GM21360 (cell line): Measurements from ENCODE around the gene NKPD1.

ENCODE experiments used
- ATAC-seq: cut with Tn5 transposase; IDR thresholded peaks from one replicate; pipeline ENCODE4 v1.9.1; 2021; ENCODE audit warnings: mild to moderate bottlenecking, moderate library complexity; ENCODE audit not compliant: unreplicated experiment

The NKPD1 gene

GRCh38 chr19:45156011-45156630 is 4.7 kb downstream of the NKPD1 start:
- ATAC-seq, result no peak

DNA sequence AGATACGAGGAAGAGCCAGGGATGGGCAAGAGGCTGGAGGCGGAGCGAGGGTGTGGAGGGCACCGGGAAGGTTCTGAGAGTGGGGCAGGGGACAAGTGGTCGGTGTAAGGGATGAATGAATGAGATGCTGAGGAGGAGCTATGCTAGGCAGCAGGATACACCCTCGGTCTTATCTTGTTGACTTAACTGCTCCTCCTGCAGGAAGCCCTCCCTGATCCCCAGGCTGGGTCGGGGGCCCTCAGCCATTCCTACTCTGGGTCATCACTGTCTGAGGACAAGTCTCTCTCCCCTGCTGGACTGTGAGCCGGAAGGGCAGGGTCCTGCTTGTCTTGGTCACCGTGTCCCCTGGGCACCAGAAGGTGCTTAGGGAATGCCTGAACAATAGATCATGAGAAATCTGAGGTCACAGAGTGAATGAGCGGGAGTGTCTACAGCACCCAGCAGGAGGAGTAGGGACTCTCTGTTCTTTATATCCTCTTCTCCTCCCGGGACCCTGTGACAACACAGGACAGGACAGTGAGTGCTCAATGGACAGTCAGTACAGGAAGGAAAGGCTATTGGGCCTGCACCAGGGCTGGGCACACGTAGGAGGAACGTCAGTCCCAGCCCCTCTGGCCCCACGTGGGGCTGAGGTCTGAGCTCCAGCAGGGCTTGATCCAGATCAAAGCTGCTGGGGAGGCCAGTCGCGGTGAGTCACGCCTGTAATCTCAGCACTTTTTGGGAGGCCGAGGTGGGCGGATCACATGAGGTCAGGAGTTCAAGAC is 6.5 kb downstream of the NKPD1 start:
- ATAC-seq, result no peak

DNA sequence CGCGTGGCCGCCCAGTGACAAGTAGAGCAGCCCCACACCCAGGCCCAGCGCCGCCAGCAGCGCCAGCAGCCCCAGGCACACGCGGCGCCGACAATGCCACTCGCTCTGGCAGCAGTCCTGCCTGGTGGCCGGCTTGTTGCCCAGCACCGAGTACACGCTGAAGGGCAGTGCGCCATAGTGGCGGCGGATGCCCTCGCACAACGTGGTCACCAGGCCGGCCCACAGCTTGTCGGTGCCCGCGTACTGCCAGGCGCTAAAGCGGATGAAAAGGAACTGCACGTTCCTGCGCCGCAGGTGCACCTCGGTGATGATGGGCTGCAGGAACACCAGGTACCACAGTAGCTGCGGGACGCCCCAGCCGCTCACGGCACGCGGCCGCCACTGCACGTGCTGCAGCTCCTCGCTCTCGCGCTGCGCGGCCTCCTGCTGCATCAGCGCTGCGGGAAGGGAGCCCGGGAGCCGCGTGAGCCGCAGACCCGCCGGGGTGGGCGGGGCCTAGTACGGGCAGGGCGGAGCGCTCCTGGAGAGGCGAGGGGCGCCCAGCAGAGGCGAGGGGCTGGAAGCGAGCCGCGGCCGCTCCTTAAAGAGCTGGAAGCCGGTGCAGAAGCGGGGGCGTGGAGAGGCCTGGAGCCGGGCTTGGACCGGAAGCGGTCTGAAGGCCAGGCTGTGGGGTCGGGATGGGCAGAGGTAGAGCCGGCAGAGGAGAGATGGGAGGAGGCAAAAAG is 7.3 kb downstream of the NKPD1 start:
- no peak for ATAC-seq

- no peak for ATAC-seq
These were observed 8.1 kb downstream of the NKPD1 start for GRCh38 chr19:45152504-45153338.

GRCh38 chr19:45151821-45152503 is 8.8 kb downstream of the NKPD1 start:
- no peak for ATAC-seq

- ATAC-seq, result no peak
These were observed 9.5 kb downstream of the NKPD1 start for GRCh38 chr19:45151320-45151719.

DNA sequence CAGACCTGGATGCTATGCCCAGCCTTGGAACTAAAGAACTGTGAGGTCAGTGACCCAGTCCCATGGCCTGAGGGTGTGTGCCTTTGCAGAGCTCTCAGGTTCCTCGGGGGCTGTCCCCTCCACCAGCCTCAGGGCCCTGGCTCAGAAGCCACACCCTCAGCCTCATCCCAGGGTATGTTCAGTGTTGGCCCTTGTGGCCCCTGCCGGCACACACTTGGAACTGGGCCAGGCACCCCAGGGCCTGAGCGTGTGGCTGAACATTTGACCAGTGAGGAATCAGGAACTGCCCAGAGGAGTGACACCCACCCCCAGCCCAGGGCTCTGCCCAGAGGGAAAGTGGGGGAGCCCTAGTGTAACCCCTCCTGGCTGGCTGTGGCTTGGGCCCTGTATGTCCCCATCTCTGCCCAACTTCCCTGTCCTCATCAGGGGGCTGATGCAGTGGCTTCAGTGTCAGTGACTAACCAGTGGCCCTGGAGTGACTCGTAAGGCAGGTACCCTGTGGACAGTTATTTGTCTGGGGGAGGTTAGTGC is 10.0 kb downstream of the NKPD1 start:
- ATAC-seq, result no peak

DNA sequence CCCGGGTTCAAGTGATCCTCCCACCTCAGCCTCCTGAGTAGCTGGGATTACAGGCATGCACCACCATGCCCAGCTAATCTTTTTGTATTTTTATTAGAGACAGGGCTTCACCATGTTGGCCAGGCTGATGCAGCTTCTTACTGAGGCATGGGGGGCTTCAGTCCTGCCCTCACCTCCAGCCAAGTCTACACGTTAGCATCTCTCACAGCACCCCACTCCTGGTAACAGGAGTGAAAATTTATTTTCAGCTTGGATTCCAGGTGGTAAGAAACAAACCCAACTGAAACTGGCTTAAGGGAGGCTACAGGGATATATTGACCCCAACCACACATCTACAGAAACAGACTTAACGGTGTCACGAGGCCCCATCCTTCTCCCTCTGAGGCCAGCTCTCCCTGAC is 10.6 kb downstream of the NKPD1 start:
- no peak for ATAC-seq

GRCh38 chr19:45149129-45149528 is 11.7 kb downstream of the NKPD1 start:
- no peak for ATAC-seq

DNA sequence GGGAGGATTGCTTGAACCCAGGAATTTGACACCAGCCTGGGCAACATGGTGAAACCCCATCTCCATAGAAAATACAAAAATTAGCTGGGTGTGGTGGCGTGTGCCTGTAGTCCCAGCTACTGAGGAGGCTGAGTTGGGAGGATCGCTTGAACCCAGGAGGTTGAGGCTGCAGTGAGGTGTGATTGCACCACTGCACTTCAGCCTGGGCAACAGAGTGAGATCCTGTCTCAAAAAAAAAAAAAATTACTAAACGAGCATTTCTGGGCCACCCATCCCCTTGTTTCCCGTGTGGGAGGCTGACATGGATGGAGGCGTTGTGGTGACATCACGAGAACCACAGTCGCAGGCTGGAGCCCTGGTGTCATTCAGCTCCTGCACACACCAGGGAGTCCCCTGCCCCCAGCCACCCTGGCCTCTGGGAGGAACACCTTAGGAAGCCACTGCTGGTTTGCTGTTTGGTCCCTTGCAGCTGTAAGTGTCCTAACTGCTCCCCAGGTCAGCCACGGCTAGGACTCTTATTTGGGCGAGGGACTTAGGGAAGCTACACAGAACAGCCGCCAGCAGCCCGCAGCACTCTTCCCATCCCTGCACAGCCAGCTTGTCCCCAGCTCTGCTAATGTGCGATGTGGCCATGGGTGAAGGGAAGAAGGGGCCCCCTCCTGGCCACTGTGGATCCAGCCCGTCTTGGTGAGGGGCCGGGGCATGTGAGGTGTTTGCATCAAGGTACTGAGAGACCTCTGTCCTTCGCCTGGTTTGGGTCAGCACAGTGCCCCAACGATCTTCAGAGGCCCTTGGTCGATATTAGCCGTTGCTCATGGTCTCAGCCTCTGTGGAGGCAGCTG is 12.7 kb downstream of the NKPD1 start:
- ATAC-seq, result no peak

DNA sequence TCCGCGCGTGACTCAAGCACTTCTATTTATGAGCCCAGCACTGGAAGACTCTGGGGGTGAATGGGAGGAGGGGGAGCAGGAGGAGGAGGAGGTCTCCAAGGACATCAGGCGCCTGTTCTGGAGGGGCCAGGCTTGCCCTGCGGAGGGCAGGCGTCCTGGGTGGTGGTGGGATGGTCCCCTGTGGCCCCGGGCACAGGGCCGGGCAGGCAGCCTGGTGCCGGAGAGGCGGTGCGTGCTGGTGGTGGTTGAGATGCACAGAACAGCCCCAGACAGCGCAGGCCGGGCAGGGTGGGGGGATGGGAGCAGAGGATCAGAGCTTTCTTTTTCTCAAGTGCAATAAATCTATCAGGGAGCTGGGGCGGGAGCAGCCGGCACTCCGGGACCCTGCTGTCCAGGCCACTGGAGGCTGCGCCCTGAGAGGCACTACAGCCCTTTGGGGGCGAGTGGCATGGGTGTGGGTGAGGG is 14.0 kb downstream of the NKPD1 start:
- no peak for ATAC-seq

- ATAC-seq, result no peak
These were observed 14.5 kb downstream of the NKPD1 start for GRCh38 chr19:45146251-45146650.

- ATAC-seq, result no peak
These were observed 15.3 kb downstream of the NKPD1 start for GRCh38 chr19:45145270-45146189.

- no peak for ATAC-seq
These were observed 16.1 kb downstream of the NKPD1 start for GRCh38 chr19:45144431-45145269.

GRCh38 chr19:45142726-45143110 is 18.1 kb downstream of the NKPD1 start:
- ATAC-seq, result no peak

GRCh38 chr19:45142016-45142725 is 18.6 kb downstream of the NKPD1 start:
- ATAC-seq, result no peak
